AG04449 (cell line): ENCODE measurements around the gene GRID2IP.

Experiments used
- CTCF ChIA-PET: fragments of 350-600 bp; formaldehyde crosslinking; extraction: SDS; loops from one replicate; lab custom pipeline; 2021; ENCODE audit warnings: antibody characterized with exemption; lab: Yijun Ruan, JAX
- POLR2A ChIA-PET: fragments of 400-600, 350-600 bp; formaldehyde crosslinking; extraction: SDS; loops from one replicate; lab custom pipeline; 2020; ENCODE audit warnings: antibody characterized with exemption, inconsistent platforms; lab: Yijun Ruan, JAX
- DNase-seq: peaks from one replicate; pipeline ENCODE4 v3.0.0-alpha.2; 2010; ENCODE audit warnings: low read depth, low spot score
- H3K4me3 ChIP-seq: 2 replicates; pipeline ENCODE4 v1.5.1; 2011; ENCODE audit warnings: low read depth, mild to moderate bottlenecking, control low read depth, low read length
- CTCF ChIP-seq: IDR thresholded peaks from one replicate; pipeline ENCODE4 v1.5.1; 2011; ENCODE audit warnings: mild to moderate bottlenecking, moderate library complexity, low read length, control low read depth, inconsistent platforms; ENCODE audit not compliant: insufficient read depth; ENCODE audit errors: missing control alignments

The GRID2IP gene

GRCh38 chr7:6553448-6554044 is 2.3 kb upstream of the GRID2IP start:
- DNase-seq, result no peak
- CTCF ChIA-PET, result interaction anchor here (1.4 to 1.5 kb wide), 2 partner anchors 26 to 37 kb away, joined by 4 to 6 read pairs; no protein-coding TSS in a partner anchor
- TF ChIP-seq CTCF, result no peak
- no peak overlapping the region for H3K4me3 ChIP-seq
- POLR2A ChIA-PET, result no interaction called here

GRCh38 chr7:6547400-6547799 is 3.9 kb downstream of the GRID2IP start:
- POLR2A ChIA-PET, result no interaction called here

GRCh38 chr7:6546498-6547251 is 4.6 kb downstream of the GRID2IP start:
- DNase-seq, result no peak
- TF ChIP-seq CTCF, result no peak
- CTCF ChIA-PET, result no interaction called here
- no peak overlapping the region for H3K4me3 ChIP-seq
- POLR2A ChIA-PET, result no interaction called here

More at GRCh38 chr7:6547400-6547799, 3.9 kb downstream of the GRID2IP start:
- DNase-seq, result no peak
- TF ChIP-seq CTCF, result no peak
- CTCF ChIA-PET, result interaction anchor here (1.0 to 1.3 kb wide), 2 partner anchors 14 to 32 kb away, joined by 3 read pairs; no protein-coding TSS in a partner anchor
- H3K4me3 ChIP-seq, result no peak overlapping the region

GRCh38 chr7:6545398-6546126 is 5.7 kb downstream of the GRID2IP start:
- TF ChIP-seq CTCF, result no peak
- no peak overlapping the region for H3K4me3 ChIP-seq
- CTCF ChIA-PET, result interaction anchor here (1.6 kb wide), 1 partner anchor 13 kb away, joined by 6 read pairs; no protein-coding TSS in a partner anchor
- no peak for DNase-seq
- POLR2A ChIA-PET, result no interaction called here

GRCh38 chr7:6542368-6542767 is 8.9 kb downstream of the GRID2IP start:
- CTCF ChIA-PET, result no interaction called here
- POLR2A ChIA-PET, result no interaction called here
- TF ChIP-seq CTCF, result no peak
- no peak overlapping the region for H3K4me3 ChIP-seq
- DNase-seq, result no peak
